ENCODE data around the gene PRXL2A.
"Not testable (repeated sequence)": the region's sequence is repeated elsewhere in the genome, so short reads cannot be mapped to it uniquely, and the experiment has no call there.

The PRXL2A gene

GRCh38 chr10:80408242-80409101 is at the start of gene PRXL2A:
TSS of gene PRXL2A (plus strand) at chr10:80408551. CDS start at chr10:80420468, 11,917 bp downstream.
- no peak for TF ChIP-seq CTCF (IDR thresholded peaks at IDR 0.05; ENCODE audit: low read depth, low read length)
- DNase-seq (ENCODE audit: extremely low read depth, low read depth): no peak

GRCh38 chr10:80358925-80359324 is 49.4 kb upstream of the PRXL2A start:
- not testable (repeated sequence) for DNase-seq (ENCODE audit: extremely low read depth, low read depth)

DNA sequence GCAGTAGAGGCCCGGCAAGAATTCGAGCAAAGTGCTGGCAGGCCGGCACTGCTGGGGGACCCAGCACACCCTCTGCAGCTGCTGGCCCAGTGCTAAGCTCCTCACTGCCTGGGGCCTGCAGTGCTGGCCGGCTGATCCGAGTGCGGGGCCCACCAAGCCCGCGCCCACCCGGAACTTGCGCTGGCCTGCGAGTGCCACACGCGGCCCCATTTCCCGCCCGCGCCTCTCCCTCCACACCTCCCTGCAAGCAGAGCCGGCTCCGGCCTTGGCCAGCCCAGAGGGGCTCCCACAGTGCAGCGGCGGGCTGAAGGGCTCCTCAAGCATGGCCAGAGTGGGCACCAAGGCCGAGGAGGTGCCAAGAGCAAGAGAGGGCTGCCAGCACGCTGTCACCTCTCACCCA is 48.7 kb upstream of the PRXL2A start:
- no peak for DNase-seq (ENCODE audit: extremely low read depth, low read depth)
- TF ChIP-seq CTCF (IDR thresholded peaks at IDR 0.05; ENCODE audit: low read depth, low read length): no peak

GRCh38 chr10:80365510-80365909 is 42.8 kb upstream of the PRXL2A start:
- no peak for TF ChIP-seq CTCF (IDR thresholded peaks at IDR 0.05; ENCODE audit: low read depth, low read length)
- no peak for DNase-seq (ENCODE audit: extremely low read depth, low read depth)

- no peak for TF ChIP-seq CTCF (IDR thresholded peaks at IDR 0.05; ENCODE audit: low read depth, low read length)
- DNase-seq (ENCODE audit: extremely low read depth, low read depth): no peak
Measured at GRCh38 chr10:80371467-80371866, 36.9 kb upstream of the PRXL2A start.

DNA sequence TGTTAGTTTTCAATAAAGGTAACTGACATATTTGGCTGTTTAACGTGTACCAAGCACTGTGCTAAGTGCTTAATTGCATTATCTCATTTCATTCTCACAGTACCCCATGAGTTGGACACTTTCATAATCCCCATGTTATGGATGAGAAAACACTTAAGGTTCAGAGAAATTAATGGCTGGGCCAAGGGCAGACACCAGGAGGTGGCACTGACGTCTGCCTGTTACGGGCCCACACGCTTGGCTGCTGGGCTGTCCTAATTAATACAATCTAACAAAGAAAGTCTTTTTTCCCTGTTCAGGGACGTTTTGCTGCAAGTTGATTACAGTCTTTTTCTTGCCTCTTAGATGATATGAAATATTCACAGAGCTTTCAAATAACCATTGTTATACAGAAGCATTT is 35.7 kb upstream of the PRXL2A start:
- no peak for TF ChIP-seq CTCF (IDR thresholded peaks at IDR 0.05; ENCODE audit: low read depth, low read length)
- no peak for DNase-seq (ENCODE audit: extremely low read depth, low read depth)

DNA sequence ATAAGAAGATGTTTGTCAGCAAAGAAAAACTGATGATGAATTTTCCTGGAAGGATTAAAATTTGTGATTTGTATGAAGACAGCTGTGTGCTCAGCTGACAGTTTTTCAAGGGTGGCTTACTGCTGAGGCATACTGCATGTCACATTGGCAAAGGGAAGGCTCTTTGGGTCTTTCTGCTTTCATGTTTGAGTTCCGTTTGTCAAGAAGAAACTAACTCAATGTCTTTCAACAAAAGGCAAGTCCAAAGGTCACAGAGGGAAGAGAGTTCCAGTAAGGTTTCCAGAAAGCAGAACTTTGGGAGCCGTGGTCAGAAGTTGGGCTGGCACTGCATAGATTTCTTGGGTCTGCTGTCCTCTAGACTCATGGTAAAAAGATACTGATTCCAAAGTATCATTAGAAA is 34.8 kb upstream of the PRXL2A start:
- no peak for DNase-seq (ENCODE audit: extremely low read depth, low read depth)
- TF ChIP-seq CTCF (IDR thresholded peaks at IDR 0.05; ENCODE audit: low read depth, low read length): no peak

- TF ChIP-seq CTCF (IDR thresholded peaks at IDR 0.05; ENCODE audit: low read depth, low read length): no peak
- no peak for DNase-seq (ENCODE audit: extremely low read depth, low read depth)
Measured at GRCh38 chr10:80379701-80380100, 28.6 kb upstream of the PRXL2A start.
